LNCAP (cell line): ENCODE measurements around the gene LENG9.

Source experiments
- CTCF ChIP-seq: fragments of 450-650 bp; IDR thresholded peaks from 2 replicates; pipeline ENCODE4 v1.5.1; 2017; ENCODE audit warnings: mild to moderate bottlenecking

LENG9 gene

GRCh38 chr19:54463531-54464043, at the start of gene LENG9:
TSS of gene LENG9 (minus strand) at chr19:54463778. CDS start at chr19:54463526, 252 bp downstream.
- TF ChIP-seq CTCF: no peak

- no peak for TF ChIP-seq CTCF
Observed at GRCh38 chr19:54507824-54508223, 44.2 kb upstream of the LENG9 start.

GRCh38 chr19:54506079-54506478, 42.5 kb upstream of the LENG9 start:
- TF ChIP-seq CTCF: no peak

DNA sequence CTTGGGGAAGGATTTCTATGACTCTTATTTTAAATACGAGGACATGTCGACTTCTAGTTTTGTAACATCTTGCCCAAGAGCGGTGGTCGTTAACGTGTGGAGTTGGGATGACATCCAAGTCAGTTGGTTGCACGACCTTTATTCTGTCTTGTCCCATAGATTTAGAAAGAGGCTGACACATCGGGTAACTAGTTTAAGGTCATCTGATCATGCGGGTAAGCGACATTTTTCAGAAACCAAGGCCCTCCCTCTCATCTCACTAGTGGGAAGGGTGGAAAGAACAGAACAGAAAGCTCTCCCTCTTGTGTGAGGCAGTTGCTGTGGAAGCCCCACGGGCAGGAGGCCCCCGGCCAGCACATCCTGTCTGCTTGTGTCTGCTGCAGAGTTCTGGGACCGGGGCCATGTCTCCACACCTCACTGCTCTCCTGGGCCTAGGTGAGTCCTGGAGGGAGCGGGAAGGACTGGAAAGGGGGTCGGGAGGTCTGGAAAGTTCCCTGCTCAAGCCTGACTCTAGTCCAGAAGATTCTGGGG, 39.0 kb upstream of the LENG9 start, which contains the start of gene LAIR2:
LAIR2 (plus strand) TSS at position 314 of the 531 bp plus-strand sequence; CDS start at position 402, 88 bp downstream.
- no peak for TF ChIP-seq CTCF

- no peak for TF ChIP-seq CTCF
Observed at GRCh38 chr19:54493967-54494585, 30.5 kb upstream of the LENG9 start.

DNA sequence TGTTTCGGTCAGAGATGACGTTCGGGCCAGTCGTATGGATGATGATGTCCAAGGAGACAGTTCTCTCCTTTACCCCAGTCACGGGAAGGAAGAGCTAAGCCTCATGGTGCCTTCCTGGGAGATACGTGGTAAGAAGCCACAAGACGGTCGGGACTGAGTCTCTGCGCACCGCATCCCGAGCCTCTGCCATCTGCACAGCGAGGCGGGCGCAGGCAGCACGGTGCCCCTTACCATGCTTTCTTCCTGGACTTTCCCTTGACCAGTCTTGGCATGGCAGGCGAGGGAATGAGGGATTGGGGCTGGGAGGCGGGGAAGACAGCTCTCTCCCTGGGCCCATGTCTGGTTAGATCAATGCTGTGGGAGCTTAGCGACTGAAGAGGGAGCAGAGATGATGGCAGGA, 29.0 kb upstream of the LENG9 start:
- no peak for TF ChIP-seq CTCF

- TF ChIP-seq CTCF: no peak
Observed at GRCh38 chr19:54489766-54490165, 26.2 kb upstream of the LENG9 start.
